Measurements from ENCODE around the gene RAPGEF6. TPM values are rescaled to one million over a fixed set of nuclear protein-coding genes. Genes with fewer than 3 reads are reported as not detected.

Gene RAPGEF6
- total RNA-seq, 1 donor from 2014 or later = 29.1 TPM

DNA sequence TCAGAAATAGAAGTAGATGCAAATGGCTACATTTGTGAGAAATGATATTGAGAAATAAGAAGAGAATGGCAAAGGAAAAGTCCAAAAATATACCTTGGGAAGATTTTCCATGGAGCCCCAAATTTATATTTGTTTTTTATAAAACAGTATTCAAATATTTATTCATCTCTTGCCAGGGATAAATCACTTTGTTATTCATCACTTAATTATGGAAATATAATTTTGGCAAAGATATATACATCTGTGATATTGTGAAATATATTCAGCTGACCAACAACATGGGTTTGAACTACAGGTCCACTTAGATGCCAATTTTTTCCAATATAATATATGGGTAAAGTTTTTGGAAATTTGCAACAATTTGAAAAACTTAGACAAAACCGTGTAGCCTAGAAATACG lies 19.7 kb upstream of the RAPGEF6 start:
- no peaks in the 10 kb centered on the region for H3K27me3 Mint-ChIP-seq
- peaks cover 7% of the 10 kb centered on the region for H3K4me1 Mint-ChIP-seq (ENCODE audit: low read depth)
- DNase-seq (ENCODE audit: low spot score, unreplicated experiment) = no peak
- no peak overlapping the region for H3K4me3 Mint-ChIP-seq (ENCODE audit: low read depth)
- peaks cover 39% of the 10 kb centered on the region for H3K36me3 Mint-ChIP-seq (ENCODE audit: insufficient read depth)
- H3K9me3 Mint-ChIP-seq (ENCODE audit: low read depth) = peaks cover 3% of the 10 kb centered on the region
- TF ChIP-seq, protein P1, sequence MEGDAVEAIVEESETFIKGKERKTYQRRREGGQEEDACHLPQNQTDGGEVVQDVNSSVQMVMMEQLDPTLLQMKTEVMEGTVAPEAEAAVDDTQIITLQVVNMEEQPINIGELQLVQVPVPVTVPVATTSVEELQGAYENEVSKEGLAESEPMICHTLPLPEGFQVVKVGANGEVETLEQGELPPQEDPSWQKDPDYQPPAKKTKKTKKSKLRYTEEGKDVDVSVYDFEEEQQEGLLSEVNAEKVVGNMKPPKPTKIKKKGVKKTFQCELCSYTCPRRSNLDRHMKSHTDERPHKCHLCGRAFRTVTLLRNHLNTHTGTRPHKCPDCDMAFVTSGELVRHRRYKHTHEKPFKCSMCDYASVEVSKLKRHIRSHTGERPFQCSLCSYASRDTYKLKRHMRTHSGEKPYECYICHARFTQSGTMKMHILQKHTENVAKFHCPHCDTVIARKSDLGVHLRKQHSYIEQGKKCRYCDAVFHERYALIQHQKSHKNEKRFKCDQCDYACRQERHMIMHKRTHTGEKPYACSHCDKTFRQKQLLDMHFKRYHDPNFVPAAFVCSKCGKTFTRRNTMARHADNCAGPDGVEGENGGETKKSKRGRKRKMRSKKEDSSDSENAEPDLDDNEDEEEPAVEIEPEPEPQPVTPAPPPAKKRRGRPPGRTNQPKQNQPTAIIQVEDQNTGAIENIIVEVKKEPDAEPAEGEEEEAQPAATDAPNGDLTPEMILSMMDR (IDR thresholded peaks at IDR 0.05; ENCODE audit: unreplicated experiment) = no peak
- H3K27ac Mint-ChIP-seq = no peak overlapping the region

DNA sequence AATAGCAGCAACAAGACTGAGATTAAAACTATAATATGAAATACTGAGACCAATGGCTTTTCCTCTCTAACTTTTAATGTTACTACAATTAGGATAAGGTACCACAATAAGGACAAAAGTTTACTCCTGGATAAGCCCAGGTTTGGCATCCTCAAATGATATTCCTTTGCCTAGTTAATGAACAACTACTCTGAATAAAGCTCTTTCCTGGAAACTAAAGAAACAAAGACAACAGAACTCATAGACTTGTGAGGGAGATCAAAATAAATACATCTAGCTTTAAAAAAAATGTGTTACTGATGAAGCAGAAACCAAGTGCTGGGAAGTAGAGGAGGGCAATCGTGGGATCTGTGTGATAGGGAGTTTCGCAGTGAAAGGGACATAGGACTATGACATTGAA lies 19.3 kb upstream of the RAPGEF6 start:
- H3K36me3 Mint-ChIP-seq (ENCODE audit: insufficient read depth) = peaks cover 37% of the 10 kb centered on the region

DNA sequence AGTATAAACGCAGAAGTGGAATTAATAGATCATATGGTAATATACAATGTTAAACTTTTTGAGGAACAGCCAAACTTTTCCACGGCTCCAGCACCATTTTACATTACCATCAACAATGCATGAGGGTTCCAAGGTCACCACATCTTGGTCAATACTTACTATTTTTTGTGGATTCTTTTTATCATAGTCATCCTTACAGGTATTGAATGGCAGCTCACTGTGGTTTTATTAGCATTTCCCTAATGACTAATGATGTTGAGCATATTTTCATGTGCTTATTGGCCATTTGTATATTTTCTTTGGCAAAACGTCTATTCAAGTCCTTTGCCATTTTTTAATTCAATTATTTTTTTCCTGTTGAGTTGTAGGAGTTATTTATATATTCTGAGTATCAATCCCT lies 14.1 kb upstream of the RAPGEF6 start:
- no peaks in the 10 kb centered on the region for H3K9me3 Mint-ChIP-seq (ENCODE audit: low read depth)
- DNase-seq (ENCODE audit: low spot score, unreplicated experiment) = no peak

More for the DNA sequence above, 19.3 kb upstream of the RAPGEF6 start:
- H3K27me3 Mint-ChIP-seq = no peaks in the 10 kb centered on the region
- H3K9me3 Mint-ChIP-seq (ENCODE audit: low read depth) = peaks cover under 1% of the 10 kb centered on the region
- no peak overlapping the region for H3K4me3 Mint-ChIP-seq (ENCODE audit: low read depth)
- H3K4me1 Mint-ChIP-seq (ENCODE audit: low read depth) = peaks cover 7% of the 10 kb centered on the region
- H3K27ac Mint-ChIP-seq = no peak overlapping the region
- no peak for DNase-seq (ENCODE audit: low spot score, unreplicated experiment)
- TF ChIP-seq, protein P1 (IDR thresholded peaks at IDR 0.05; ENCODE audit: unreplicated experiment) = no peak

DNA sequence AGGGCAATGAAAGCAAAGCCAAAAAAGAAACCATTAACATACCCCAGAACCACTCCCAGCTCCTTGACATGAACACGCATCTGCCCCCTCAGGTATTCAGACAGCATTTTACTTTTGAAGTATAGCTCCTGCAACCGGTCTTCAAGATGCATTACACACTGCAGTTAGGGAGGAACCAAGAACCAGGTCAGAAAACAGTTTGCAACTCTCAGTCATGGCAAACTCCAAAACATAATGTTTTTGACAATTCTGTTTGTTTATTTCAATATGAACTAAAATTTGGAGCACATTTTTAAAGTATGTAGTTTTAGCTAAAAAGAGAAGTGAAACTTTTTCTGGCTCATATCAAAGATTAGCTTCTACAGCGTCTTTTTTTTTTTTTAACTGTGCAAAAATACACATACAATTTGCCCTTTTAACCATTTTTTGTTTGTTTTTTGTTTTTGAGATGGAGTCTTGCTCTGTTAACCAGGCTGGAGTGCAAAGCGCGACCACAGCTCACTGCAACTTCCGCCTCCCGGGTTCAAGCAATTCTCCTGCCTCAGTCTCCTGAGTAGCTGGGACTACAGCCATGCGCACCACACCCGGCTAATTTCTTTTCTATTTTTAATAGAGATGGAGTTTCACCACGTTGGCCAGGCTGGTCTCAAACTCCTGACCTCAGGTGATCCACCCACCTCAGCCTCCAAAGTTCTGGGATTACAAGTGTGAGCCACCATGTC lies 12.2 kb upstream of the RAPGEF6 start:
- no peak for DNase-seq (ENCODE audit: low spot score, unreplicated experiment)
- Mint-ChIP-seq H3K4me3 (ENCODE audit: low read depth) (no peak overlapping the region), H3K9me3 (ENCODE audit: low read depth) (no peaks in the 10 kb centered on the region), H3K36me3 (ENCODE audit: insufficient read depth) (peaks cover 29% of the 10 kb centered on the region), H3K27ac (no peak overlapping the region), H3K27me3 (no peaks in the 10 kb centered on the region), H3K4me1 (ENCODE audit: low read depth) (no peaks in the 10 kb centered on the region)
- TF ChIP-seq, protein P1 (IDR thresholded peaks at IDR 0.05; ENCODE audit: unreplicated experiment) = no peak

More for the DNA sequence above, 14.1 kb upstream of the RAPGEF6 start:
- Mint-ChIP-seq H3K4me3 (ENCODE audit: low read depth) (no peak overlapping the region), H3K4me1 (ENCODE audit: low read depth) (no peaks in the 10 kb centered on the region), H3K36me3 (ENCODE audit: insufficient read depth) (peaks cover 28% of the 10 kb centered on the region), H3K27ac (no peak overlapping the region), H3K27me3 (no peaks in the 10 kb centered on the region)
- TF ChIP-seq, protein P1 (IDR thresholded peaks at IDR 0.05; ENCODE audit: unreplicated experiment) = no peak

DNA sequence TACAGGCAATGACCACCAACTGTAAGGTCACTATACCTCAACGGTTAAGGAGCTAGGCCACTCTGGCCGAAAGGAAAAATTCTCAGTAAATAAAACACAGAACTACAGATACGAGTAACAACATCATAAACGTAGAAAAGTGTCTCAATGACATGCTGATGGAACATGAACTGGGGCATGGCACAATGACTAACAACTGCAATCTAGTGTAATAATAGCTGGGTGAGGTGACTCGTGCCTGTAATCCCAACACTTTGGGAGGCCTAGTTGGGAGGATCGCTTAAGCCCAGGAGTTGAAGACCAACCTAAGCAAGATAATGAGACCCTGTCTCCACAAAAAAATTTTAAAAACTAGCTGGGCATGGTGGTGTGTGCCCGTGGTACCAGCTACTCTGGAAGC lies 9.8 kb upstream of the RAPGEF6 start:
- H3K27me3 Mint-ChIP-seq = no peaks in the 10 kb centered on the region
- no peak overlapping the region for H3K27ac Mint-ChIP-seq
- peaks cover 2% of the 10 kb centered on the region for H3K4me1 Mint-ChIP-seq (ENCODE audit: low read depth)
- no peak for DNase-seq (ENCODE audit: low spot score, unreplicated experiment)
- TF ChIP-seq, protein P1 (IDR thresholded peaks at IDR 0.05; ENCODE audit: unreplicated experiment) = no peak
- peaks cover 11% of the 10 kb centered on the region for H3K36me3 Mint-ChIP-seq (ENCODE audit: insufficient read depth)
- H3K9me3 Mint-ChIP-seq (ENCODE audit: low read depth) = no peaks in the 10 kb centered on the region
- no peak overlapping the region for H3K4me3 Mint-ChIP-seq (ENCODE audit: low read depth)
